Mesothelial cell of epicardium (in vitro differentiated cells): ENCODE results near the gene CHML. TPM values are rescaled to one million over a fixed set of nuclear protein-coding genes. Genes with fewer than 3 reads are reported as not detected.

Experiments
- DNase-seq, 2 experiments: peaks; one replicate each; pipeline ENCODE4 v3.0.0; 2021; ENCODE audit warnings: low spot score in 2 of 2; ENCODE audit not compliant: unreplicated experiment in 2 of 2
- H3K27ac Mint-ChIP-seq: 2 replicates; pipeline ENCODE4 v1.8.0; 2021; ENCODE audit warnings: mixed read lengths
- H3K27me3 Mint-ChIP-seq: 2 replicates; pipeline ENCODE4 v1.8.0; 2021; ENCODE audit warnings: low read depth, mixed read lengths
- H3K36me3 Mint-ChIP-seq: 2 replicates; pipeline ENCODE4 v1.8.0; 2021; ENCODE audit warnings: mixed read lengths
- H3K4me1 Mint-ChIP-seq: 2 replicates; pipeline ENCODE4 v1.8.0; 2021; ENCODE audit warnings: mixed read lengths
- H3K4me3 Mint-ChIP-seq: 2 replicates; pipeline ENCODE4 v1.8.0; 2021; ENCODE audit warnings: mild to moderate bottlenecking, moderate library complexity, mixed read lengths
- H3K9me3 Mint-ChIP-seq: 2 replicates; pipeline ENCODE4 v1.8.0; 2021; ENCODE audit warnings: mixed read lengths
- total RNA-seq: library from RNA; stranded (reverse); gene quantifications from 3 replicates; pipeline ENCODE4 v1.2.1, GENCODE V29; 2021
- TF ChIP-seq, protein P1 (sequence below): fragments of 200-600 bp; sonication (generic); IDR thresholded peaks from one replicate; pipeline ENCODE4 v1.5.0; 2021; ENCODE audit warnings: antibody characterized with exemption; ENCODE audit not compliant: unreplicated experiment

CHML gene
- total RNA-seq, 1 donor from 2014 or later = 21.2 TPM

DNA sequence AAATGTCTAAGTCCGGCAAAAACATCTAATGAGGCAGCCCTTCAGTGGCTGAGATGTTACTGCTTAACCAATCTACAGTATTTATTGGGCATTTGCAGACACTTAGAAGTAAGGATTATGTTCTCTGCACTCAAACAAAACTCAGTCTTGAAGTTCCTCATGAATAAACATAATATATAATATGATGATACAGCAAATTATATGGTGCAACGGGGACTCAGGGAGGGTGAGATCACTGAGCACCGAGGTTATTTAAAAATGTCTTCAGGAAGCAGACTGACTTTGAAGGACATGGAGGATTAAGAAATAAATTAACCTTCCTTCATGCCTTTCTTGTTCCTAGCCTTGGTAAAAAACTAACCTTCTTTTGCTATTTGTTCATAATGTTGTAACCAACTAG, 39.8 kb upstream of the CHML start:
- no peak overlapping the region for H3K4me3 Mint-ChIP-seq
- H3K27ac Mint-ChIP-seq = no peak overlapping the region
- H3K4me1 Mint-ChIP-seq = no peaks in the 10 kb centered on the region
- H3K27me3 Mint-ChIP-seq = peaks cover 16% of the 10 kb centered on the region
- no peak for DNase-seq
- H3K9me3 Mint-ChIP-seq = peaks cover 10% of the 10 kb centered on the region
- TF ChIP-seq, protein P1, sequence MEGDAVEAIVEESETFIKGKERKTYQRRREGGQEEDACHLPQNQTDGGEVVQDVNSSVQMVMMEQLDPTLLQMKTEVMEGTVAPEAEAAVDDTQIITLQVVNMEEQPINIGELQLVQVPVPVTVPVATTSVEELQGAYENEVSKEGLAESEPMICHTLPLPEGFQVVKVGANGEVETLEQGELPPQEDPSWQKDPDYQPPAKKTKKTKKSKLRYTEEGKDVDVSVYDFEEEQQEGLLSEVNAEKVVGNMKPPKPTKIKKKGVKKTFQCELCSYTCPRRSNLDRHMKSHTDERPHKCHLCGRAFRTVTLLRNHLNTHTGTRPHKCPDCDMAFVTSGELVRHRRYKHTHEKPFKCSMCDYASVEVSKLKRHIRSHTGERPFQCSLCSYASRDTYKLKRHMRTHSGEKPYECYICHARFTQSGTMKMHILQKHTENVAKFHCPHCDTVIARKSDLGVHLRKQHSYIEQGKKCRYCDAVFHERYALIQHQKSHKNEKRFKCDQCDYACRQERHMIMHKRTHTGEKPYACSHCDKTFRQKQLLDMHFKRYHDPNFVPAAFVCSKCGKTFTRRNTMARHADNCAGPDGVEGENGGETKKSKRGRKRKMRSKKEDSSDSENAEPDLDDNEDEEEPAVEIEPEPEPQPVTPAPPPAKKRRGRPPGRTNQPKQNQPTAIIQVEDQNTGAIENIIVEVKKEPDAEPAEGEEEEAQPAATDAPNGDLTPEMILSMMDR = no peak
- no peaks in the 10 kb centered on the region for H3K36me3 Mint-ChIP-seq

DNA sequence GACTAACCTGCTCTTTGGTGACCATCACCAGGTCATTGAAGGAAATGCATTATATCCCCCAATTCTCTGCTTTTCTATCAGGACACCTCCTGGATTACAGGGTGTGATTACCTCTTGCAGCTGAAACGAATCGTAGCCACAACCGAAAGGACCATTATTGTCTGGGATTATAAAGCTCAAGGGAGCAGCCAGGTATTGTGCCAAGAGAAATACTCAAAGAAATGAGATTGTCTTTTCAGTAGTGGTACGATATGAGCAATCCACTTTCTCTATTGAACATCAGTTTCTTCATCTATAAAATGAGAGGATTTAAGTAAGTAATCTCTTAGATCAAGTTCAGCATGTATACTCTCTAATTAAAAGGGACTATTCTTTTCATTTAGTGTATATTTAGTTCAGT, 39.2 kb upstream of the CHML start:
- peaks cover 10% of the 10 kb centered on the region for H3K9me3 Mint-ChIP-seq
- H3K27ac Mint-ChIP-seq = no peak overlapping the region
- H3K4me1 Mint-ChIP-seq = no peaks in the 10 kb centered on the region
- peaks cover 17% of the 10 kb centered on the region for H3K27me3 Mint-ChIP-seq
- H3K4me3 Mint-ChIP-seq = no peak overlapping the region
- TF ChIP-seq, protein P1 = no peak
- H3K36me3 Mint-ChIP-seq = no peaks in the 10 kb centered on the region
- no peak for DNase-seq

DNA sequence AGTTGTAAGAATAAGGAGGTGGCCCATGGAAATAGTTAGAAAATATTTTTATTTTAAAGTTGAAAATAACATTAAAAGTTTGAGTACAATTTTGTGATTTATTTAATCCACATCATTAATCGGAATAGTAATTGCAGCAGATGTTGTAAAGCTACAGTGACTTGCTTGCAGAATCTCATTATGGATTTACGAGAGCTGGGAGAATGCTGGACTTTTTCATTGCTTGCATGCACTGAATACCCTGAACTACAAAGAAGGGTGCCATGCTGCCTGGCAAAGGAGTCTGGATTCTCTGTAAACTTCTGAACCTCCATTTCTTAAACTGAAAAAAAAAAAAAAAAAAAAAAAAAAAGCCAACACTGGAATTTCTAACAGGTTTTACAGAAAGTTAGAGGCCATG, 38.4 kb upstream of the CHML start:
- TF ChIP-seq, protein P1 = no peak
- Mint-ChIP-seq H3K4me3 (no peak overlapping the region), H3K36me3 (no peaks in the 10 kb centered on the region), H3K27ac (no peak overlapping the region), H3K4me1 (no peaks in the 10 kb centered on the region), H3K27me3 (peaks cover 24% of the 10 kb centered on the region), H3K9me3 (peaks cover 10% of the 10 kb centered on the region)
- no peak for DNase-seq

DNA sequence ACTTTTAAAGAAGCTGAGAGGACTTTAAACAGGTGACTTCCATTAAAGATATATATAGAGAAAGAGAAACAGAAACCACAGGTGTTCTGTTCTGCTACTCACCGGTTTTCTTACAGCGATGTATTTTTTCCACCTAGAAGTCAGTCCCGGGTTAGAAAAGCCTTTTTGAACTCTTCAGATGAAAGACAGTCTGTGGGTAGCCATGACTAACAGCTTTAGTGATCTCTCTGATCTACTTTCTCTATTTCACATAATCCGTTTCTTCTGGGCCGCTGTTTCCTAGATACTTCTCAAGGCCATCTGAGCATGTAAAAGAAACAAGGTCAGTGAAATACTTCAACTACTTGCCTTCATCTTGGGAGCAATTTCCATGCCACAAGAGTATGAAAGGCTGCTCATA, 37.0 kb upstream of the CHML start:
- TF ChIP-seq, protein P1 = no peak
- H3K36me3 Mint-ChIP-seq = no peaks in the 10 kb centered on the region
- no peaks in the 10 kb centered on the region for H3K4me1 Mint-ChIP-seq
- no peak overlapping the region for H3K27ac Mint-ChIP-seq
- H3K4me3 Mint-ChIP-seq = no peak overlapping the region
- H3K27me3 Mint-ChIP-seq = peaks cover 33% of the 10 kb centered on the region
- peaks cover 10% of the 10 kb centered on the region for H3K9me3 Mint-ChIP-seq
- no peak for DNase-seq

DNA sequence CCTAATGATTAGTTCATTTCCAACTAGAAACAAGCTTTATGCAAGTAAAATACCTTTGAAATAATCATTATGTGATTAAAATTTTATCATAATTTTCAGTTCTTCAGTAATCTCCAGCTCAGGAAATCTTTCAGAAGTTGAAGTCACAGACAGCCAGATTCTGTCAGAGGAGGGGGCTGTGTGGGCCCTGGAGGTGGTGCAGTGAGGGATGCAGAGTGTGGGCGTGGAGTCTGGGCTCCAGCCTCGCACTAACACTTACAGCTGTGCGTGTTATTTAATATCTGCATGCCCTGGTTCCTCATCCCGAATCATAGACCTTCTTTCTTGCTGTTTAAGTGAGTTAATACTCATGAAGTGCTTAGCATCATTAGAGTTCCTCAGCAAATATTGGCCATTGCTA, 35.8 kb upstream of the CHML start:
- DNase-seq = no peak
- TF ChIP-seq, protein P1 = no peak
- Mint-ChIP-seq H3K4me3 (no peak overlapping the region), H3K4me1 (no peaks in the 10 kb centered on the region), H3K36me3 (no peaks in the 10 kb centered on the region), H3K9me3 (no peaks in the 10 kb centered on the region), H3K27ac (no peak overlapping the region), H3K27me3 (peaks cover 31% of the 10 kb centered on the region)

DNA sequence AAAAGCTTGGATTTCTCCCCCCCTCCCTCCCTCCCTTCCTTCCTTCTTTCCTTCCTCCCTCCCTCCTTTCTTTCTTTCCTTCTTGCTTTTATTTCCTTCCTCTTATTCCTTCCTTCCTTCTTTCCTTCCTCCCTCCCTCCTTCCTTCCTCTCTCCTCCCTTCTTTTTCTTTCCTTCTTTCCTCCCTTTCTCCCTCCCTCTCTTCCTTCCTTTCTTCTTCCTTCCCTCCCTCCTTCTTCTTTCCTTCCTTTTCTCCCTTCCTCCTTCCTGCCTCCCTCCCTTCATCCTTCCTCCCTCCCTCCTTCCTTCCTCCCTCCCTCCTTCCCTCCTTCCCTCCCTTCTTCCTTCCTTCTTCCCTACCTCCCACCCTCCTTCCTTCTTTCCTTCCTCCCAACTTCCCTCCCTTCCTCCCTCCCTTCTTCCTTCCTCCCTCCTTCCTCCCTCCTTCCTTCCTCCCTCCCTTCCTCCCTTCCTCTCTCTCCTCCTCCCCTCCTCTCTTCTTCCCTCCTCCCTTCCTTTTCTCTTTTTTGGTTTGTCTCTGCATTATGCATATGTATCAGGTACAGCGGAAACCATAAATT, 34.7 kb upstream of the CHML start:
- no peak for DNase-seq
- Mint-ChIP-seq H3K4me1 (no peaks in the 10 kb centered on the region), H3K9me3 (no peaks in the 10 kb centered on the region), H3K4me3 (no peak overlapping the region), H3K27ac (no peak overlapping the region), H3K27me3 (peaks cover 25% of the 10 kb centered on the region), H3K36me3 (no peaks in the 10 kb centered on the region)
- TF ChIP-seq, protein P1 = no peak
